ENCODE measurements around the gene SS18. TPM values are rescaled to one million over a fixed set of nuclear protein-coding genes. Genes with fewer than 3 reads are reported as not detected.

SS18 gene
- total RNA-seq, 2 experiments from 2014 or later = 59.3 to 64.5 TPM

DNA sequence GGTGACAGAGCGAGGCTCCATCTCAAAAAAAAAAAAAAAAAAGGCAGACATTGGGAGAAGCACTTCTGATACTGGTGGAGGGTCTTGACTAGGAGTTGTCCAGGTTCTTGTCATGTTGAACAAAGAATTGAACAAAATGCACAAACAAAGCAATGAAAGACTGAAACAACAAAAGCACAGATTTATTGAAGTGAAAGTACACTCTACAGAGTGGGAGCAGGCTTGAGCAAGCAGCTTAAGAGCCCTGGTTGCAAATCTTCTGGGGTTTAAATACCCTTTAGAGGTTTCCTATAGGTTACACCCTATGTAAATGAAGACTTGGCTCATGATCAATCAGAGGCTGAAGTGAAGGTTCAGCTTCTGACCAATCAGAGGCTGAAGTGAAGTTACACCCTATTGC, 6.4 kb upstream of the SS18 start:
- no peaks in the 10 kb centered on the region for H3K9me3 Mint-ChIP-seq (ENCODE audit: insufficient read depth)
- ChIA-PET CTCF (no interaction called here), POLR2A (no interaction called here)
- peaks cover 6% of the 10 kb centered on the region for H3K27me3 Mint-ChIP-seq (ENCODE audit: low read depth)
- H3K4me1 Mint-ChIP-seq (ENCODE audit: low read depth) = peaks cover 4% of the 10 kb centered on the region
- no peak for ATAC-seq
- peaks cover 2% of the 10 kb centered on the region for H3K36me3 Mint-ChIP-seq (ENCODE audit: low read depth)
- no peak for DNase-seq
- no peak overlapping the region for H3K27ac Mint-ChIP-seq
- H3K4me3 Mint-ChIP-seq = no peak overlapping the region

- Mint-ChIP-seq H3K27ac (peak overlapping the region; percentile 94), H3K4me1 (ENCODE audit: low read depth) (peaks cover 29% of the 10 kb centered on the region), H3K9me3 (ENCODE audit: insufficient read depth) (no peaks in the 10 kb centered on the region), H3K36me3 (ENCODE audit: low read depth) (peaks cover 20% of the 10 kb centered on the region), H3K4me3 (peak overlapping the region; percentile 88), H3K27me3 (ENCODE audit: low read depth) (no peaks in the 10 kb centered on the region)
- DNase-seq = no peak
- ChIA-PET CTCF (no interaction called here), POLR2A (no interaction called here)
- peak; percentile 61 for ATAC-seq
These were observed 726 bp upstream of the SS18 start for GRCh38 chr18:26091047-26091630.

- Mint-ChIP-seq H3K9me3 (ENCODE audit: insufficient read depth) (no peaks in the 10 kb centered on the region), H3K27me3 (ENCODE audit: low read depth) (no peaks in the 10 kb centered on the region), H3K4me3 (peak overlapping the region; percentile 88), H3K27ac (peak overlapping the region; percentile 94), H3K4me1 (ENCODE audit: low read depth) (peaks cover 29% of the 10 kb centered on the region), H3K36me3 (ENCODE audit: low read depth) (peaks cover 30% of the 10 kb centered on the region)
- DNase-seq (peak; percentile 25), ATAC-seq (no peak)
- CTCF ChIA-PET = interaction anchor here (1.9 kb wide), 1 partner anchor 11 kb away, joined by 5 read pairs; no protein-coding TSS in a partner anchor
- POLR2A ChIA-PET = interaction anchor here (0.6 to 1.2 kb wide), 4 partner anchors 8 to 137 kb away, joined by 3 to 4 read pairs (median 3); no protein-coding TSS in a partner anchor
These were observed 902 bp downstream of the SS18 start for GRCh38 chr18:26089293-26090129.

GRCh38 chr18:26088487-26088886, 1.9 kb downstream of the SS18 start:
- POLR2A ChIA-PET = interaction anchor here (1.2 kb wide), 1 partner anchor 33 kb away, joined by 3 read pairs; no protein-coding TSS in a partner anchor
- H3K9me3 Mint-ChIP-seq (ENCODE audit: insufficient read depth) = no peaks in the 10 kb centered on the region
- no peak for ATAC-seq
- no peaks in the 10 kb centered on the region for H3K27me3 Mint-ChIP-seq (ENCODE audit: low read depth)
- no peak for DNase-seq
- H3K4me1 Mint-ChIP-seq (ENCODE audit: low read depth) = peaks cover 29% of the 10 kb centered on the region
- peak overlapping the region; percentile 88 for H3K4me3 Mint-ChIP-seq
- peaks cover 35% of the 10 kb centered on the region for H3K36me3 Mint-ChIP-seq (ENCODE audit: low read depth)
- CTCF ChIA-PET = interaction anchor here (1.9 kb wide), 1 partner anchor 10 kb away, joined by 5 read pairs; no protein-coding TSS in a partner anchor
- peak overlapping the region; percentile 72 for H3K27ac Mint-ChIP-seq

- DNase-seq = no peak
- H3K36me3 Mint-ChIP-seq (ENCODE audit: low read depth) = peaks cover 44% of the 10 kb centered on the region
- no peaks in the 10 kb centered on the region for H3K27me3 Mint-ChIP-seq (ENCODE audit: low read depth)
- peaks cover 26% of the 10 kb centered on the region for H3K4me1 Mint-ChIP-seq (ENCODE audit: low read depth)
- no peak for ATAC-seq
- H3K9me3 Mint-ChIP-seq (ENCODE audit: insufficient read depth) = no peaks in the 10 kb centered on the region
- H3K27ac Mint-ChIP-seq = no peak overlapping the region
- H3K4me3 Mint-ChIP-seq = no peak overlapping the region
- ChIA-PET POLR2A (interaction anchor here (0.6 kb wide), 1 partner anchor 211 kb away, joined by 3 read pairs; no protein-coding TSS in a partner anchor), CTCF (no interaction called here)
These were observed 3.5 kb downstream of the SS18 start for GRCh38 chr18:26086959-26087358.

GRCh38 chr18:26085056-26085455, 5.4 kb downstream of the SS18 start:
- DNase-seq = no peak
- H3K27ac Mint-ChIP-seq = no peak overlapping the region
- POLR2A ChIA-PET = no interaction called here
- H3K4me3 Mint-ChIP-seq = no peak overlapping the region
- no peaks in the 10 kb centered on the region for H3K9me3 Mint-ChIP-seq (ENCODE audit: insufficient read depth)
- no peak for ATAC-seq
- peaks cover 58% of the 10 kb centered on the region for H3K36me3 Mint-ChIP-seq (ENCODE audit: low read depth)
- H3K27me3 Mint-ChIP-seq (ENCODE audit: low read depth) = no peaks in the 10 kb centered on the region
- CTCF ChIA-PET = no interaction called here
- H3K4me1 Mint-ChIP-seq (ENCODE audit: low read depth) = peaks cover 27% of the 10 kb centered on the region

GRCh38 chr18:26083099-26083498, 7.3 kb downstream of the SS18 start:
- no peak overlapping the region for H3K4me3 Mint-ChIP-seq
- CTCF ChIA-PET = no interaction called here
- H3K27me3 Mint-ChIP-seq (ENCODE audit: low read depth) = no peaks in the 10 kb centered on the region
- POLR2A ChIA-PET = no interaction called here
- H3K36me3 Mint-ChIP-seq (ENCODE audit: low read depth) = peaks cover 57% of the 10 kb centered on the region
- DNase-seq = no peak
- H3K4me1 Mint-ChIP-seq (ENCODE audit: low read depth) = peaks cover 15% of the 10 kb centered on the region
- no peak for ATAC-seq
- no peak overlapping the region for H3K27ac Mint-ChIP-seq
- no peaks in the 10 kb centered on the region for H3K9me3 Mint-ChIP-seq (ENCODE audit: insufficient read depth)

DNA sequence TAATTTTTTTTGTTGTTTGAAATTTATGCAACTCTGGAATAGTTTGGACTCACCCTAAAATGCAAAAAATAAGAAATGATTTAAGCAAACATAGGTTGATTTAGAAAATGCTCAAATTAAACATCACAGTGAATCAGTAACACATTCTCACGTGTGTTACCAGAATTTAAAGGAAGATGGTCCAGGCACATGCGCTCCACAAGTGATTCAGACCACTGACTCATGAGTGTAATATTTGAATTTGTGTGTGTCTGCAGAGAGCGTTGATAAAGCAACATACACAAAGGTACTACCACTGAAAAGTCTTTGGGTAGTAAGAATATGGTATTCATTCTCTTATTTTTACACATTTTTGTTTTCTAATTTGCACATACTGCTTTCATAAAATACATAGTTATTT, 7.9 kb downstream of the SS18 start:
- H3K4me1 Mint-ChIP-seq (ENCODE audit: low read depth) = peaks cover 12% of the 10 kb centered on the region
- no peak overlapping the region for H3K4me3 Mint-ChIP-seq
- no peaks in the 10 kb centered on the region for H3K27me3 Mint-ChIP-seq (ENCODE audit: low read depth)
- CTCF ChIA-PET = no interaction called here
- peaks cover 61% of the 10 kb centered on the region for H3K36me3 Mint-ChIP-seq (ENCODE audit: low read depth)
- no peak overlapping the region for H3K27ac Mint-ChIP-seq
- ATAC-seq = no peak
- H3K9me3 Mint-ChIP-seq (ENCODE audit: insufficient read depth) = no peaks in the 10 kb centered on the region
- DNase-seq = no peak
- POLR2A ChIA-PET = no interaction called here

- H3K27ac Mint-ChIP-seq = no peak overlapping the region
- CTCF ChIA-PET = no interaction called here
- no peaks in the 10 kb centered on the region for H3K4me1 Mint-ChIP-seq (ENCODE audit: low read depth)
These were observed 16.2 kb downstream of the SS18 start for GRCh38 chr18:26074246-26074645.

GRCh38 chr18:26073758-26074157, 16.7 kb downstream of the SS18 start:
- Mint-ChIP-seq H3K4me1 (ENCODE audit: low read depth) (no peaks in the 10 kb centered on the region), H3K4me3 (no peak overlapping the region), H3K36me3 (ENCODE audit: low read depth) (peaks cover 69% of the 10 kb centered on the region), H3K27me3 (ENCODE audit: low read depth) (no peaks in the 10 kb centered on the region), H3K9me3 (ENCODE audit: insufficient read depth) (peaks cover 3% of the 10 kb centered on the region), H3K27ac (no peak overlapping the region)
- ATAC-seq (no peak), DNase-seq (no peak)
- CTCF ChIA-PET = no interaction called here
- POLR2A ChIA-PET = no interaction called here

More at GRCh38 chr18:26074246-26074645, 16.2 kb downstream of the SS18 start:
- DNase-seq = no peak
- Mint-ChIP-seq H3K27me3 (ENCODE audit: low read depth) (no peaks in the 10 kb centered on the region), H3K9me3 (ENCODE audit: insufficient read depth) (peaks cover 3% of the 10 kb centered on the region), H3K36me3 (ENCODE audit: low read depth) (peaks cover 70% of the 10 kb centered on the region), H3K4me3 (no peak overlapping the region)
- ATAC-seq = no peak
- POLR2A ChIA-PET = no interaction called here

DNA sequence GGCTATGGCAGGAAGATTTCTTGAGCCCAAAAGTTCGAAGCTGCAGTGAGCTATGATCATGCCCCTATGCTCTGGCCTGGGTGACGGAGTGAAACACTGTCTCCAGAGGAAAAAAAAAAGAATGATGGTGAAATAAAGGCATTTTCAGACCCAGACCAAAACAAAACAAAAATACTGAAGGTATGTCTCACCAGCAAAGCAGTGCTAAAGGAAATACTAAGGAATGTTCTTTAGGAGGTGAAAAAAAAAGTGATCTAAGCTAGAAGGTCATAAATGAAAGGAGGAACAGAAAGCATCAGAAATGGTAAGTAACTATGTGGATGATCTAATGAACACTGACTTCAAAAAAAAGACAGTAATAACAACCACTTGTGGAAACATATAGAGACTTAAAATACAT, 18.7 kb downstream of the SS18 start:
- H3K9me3 Mint-ChIP-seq (ENCODE audit: insufficient read depth) = peaks cover 3% of the 10 kb centered on the region
- POLR2A ChIA-PET = no interaction called here
- CTCF ChIA-PET = interaction anchor here (0.7 kb wide), 1 partner anchor 42 kb away, joined by 3 read pairs; no protein-coding TSS in a partner anchor
- H3K27me3 Mint-ChIP-seq (ENCODE audit: low read depth) = no peaks in the 10 kb centered on the region
- H3K27ac Mint-ChIP-seq = no peak overlapping the region
- H3K4me3 Mint-ChIP-seq = no peak overlapping the region
- H3K4me1 Mint-ChIP-seq (ENCODE audit: low read depth) = peaks cover 6% of the 10 kb centered on the region
- ATAC-seq (no peak), DNase-seq (no peak)
- peaks cover 69% of the 10 kb centered on the region for H3K36me3 Mint-ChIP-seq (ENCODE audit: low read depth)

- ATAC-seq = no peak
- H3K9me3 Mint-ChIP-seq (ENCODE audit: insufficient read depth) = peaks cover 3% of the 10 kb centered on the region
- CTCF ChIA-PET = no interaction called here
- H3K36me3 Mint-ChIP-seq (ENCODE audit: low read depth) = peaks cover 71% of the 10 kb centered on the region
- H3K4me3 Mint-ChIP-seq = no peak overlapping the region
- H3K4me1 Mint-ChIP-seq (ENCODE audit: low read depth) = peaks cover 6% of the 10 kb centered on the region
- POLR2A ChIA-PET = no interaction called here
- no peak overlapping the region for H3K27ac Mint-ChIP-seq
- no peaks in the 10 kb centered on the region for H3K27me3 Mint-ChIP-seq (ENCODE audit: low read depth)
- DNase-seq = no peak
These were observed 19.4 kb downstream of the SS18 start for GRCh38 chr18:26071020-26071419.
